PC-9 (cell line): ENCODE results near the gene CALN1. TPM values are rescaled to one million over a fixed set of nuclear protein-coding genes. Genes with fewer than 3 reads are reported as not detected.

Source experiments
- BruUV-seq: library from RNA; stranded (reverse); fragments of 400-500 nt; replicated peaks from 2 replicates; lab custom pipeline; 2021; lab: Mats Ljungman, UMichigan
- CTCF ChIA-PET: fragments of 300-600 bp; sonication (Branson Sonifier 250); formaldehyde crosslinking; loops from one replicate; lab custom pipeline; 2022; ENCODE audit warnings: antibody characterized with exemption; lab: Charles Lee
- POLR2A ChIA-PET: fragments of 300-600 bp; sonication (Branson Sonifier 250); formaldehyde crosslinking; loops from one replicate; lab custom pipeline; 2022; ENCODE audit warnings: antibody characterized with exemption; ENCODE audit not compliant: unreplicated experiment; lab: Charles Lee
- DNase-seq, 2 experiments: peaks; one replicate each; pipeline versions ENCODE4 v3.0.0 to v3.0.0-alpha.2; 2015 to 2022; ENCODE audit warnings: mixed read lengths in 1 of 2
- H2AFZ ChIP-seq: fragments of 200-600 bp; sonication (generic); 2 replicates; pipeline ENCODE4 v1.8.1; 2017; ENCODE audit warnings: antibody characterized with exemption
- H3F3A ChIP-seq: fragments of 200-600 bp; sonication (generic); 2 replicates; pipeline ENCODE4 v1.8.1; 2017; ENCODE audit warnings: antibody characterized with exemption, mild to moderate bottlenecking, low read depth; ENCODE audit not compliant: insufficient read depth
- H3K27ac ChIP-seq: fragments of 200-600 bp; sonication (generic); 2 replicates; pipeline ENCODE4 v1.6.1; 2016; ENCODE audit warnings: mixed run types
- H3K27me3 ChIP-seq: fragments of 200-600 bp; sonication (generic); 2 replicates; pipeline ENCODE4 v1.6.1; 2016; ENCODE audit warnings: low read depth, mixed run types; ENCODE audit not compliant: insufficient read depth
- H3K36me3 ChIP-seq: fragments of 200-600 bp; sonication (generic); 2 replicates; pipeline ENCODE4 v1.6.1; 2016; ENCODE audit warnings: low read depth, mixed run types
- H3K4me1 ChIP-seq: fragments of 200-600 bp; sonication (generic); replicated peaks from 2 replicates; pipeline ENCODE4 v1.6.1; 2016; ENCODE audit warnings: mixed run types; ENCODE audit not compliant: insufficient read depth
- H3K4me2 ChIP-seq: fragments of 200-600 bp; sonication (generic); 2 replicates; pipeline ENCODE4 v1.6.1; 2017; ENCODE audit warnings: mixed run types
- H3K4me3 ChIP-seq: fragments of 200-600 bp; sonication (generic); 2 replicates; pipeline ENCODE4 v1.6.1; 2016; ENCODE audit warnings: mixed run types
- H3K79me2 ChIP-seq: fragments of 200-600 bp; sonication (generic); 2 replicates; pipeline ENCODE4 v1.6.1; 2017; ENCODE audit warnings: low read depth, mixed run types
- H3K9me2 ChIP-seq: fragments of 200-600 bp; sonication (generic); 2 replicates; pipeline ENCODE4 v1.8.1; 2017; ENCODE audit warnings: mild to moderate bottlenecking; ENCODE audit not compliant: insufficient read depth
- H3K9me3 ChIP-seq: fragments of 200-600 bp; sonication (generic); 2 replicates; pipeline ENCODE4 v1.8.1; 2016; ENCODE audit warnings: low read depth; ENCODE audit not compliant: insufficient read depth
- H4K20me1 ChIP-seq: fragments of 200-600 bp; sonication (generic); 2 replicates; pipeline ENCODE4 v1.8.1; 2017; ENCODE audit not compliant: insufficient read depth
- CTCF ChIP-seq: fragments of 200-600 bp; sonication (generic); conservative IDR thresholded peaks from 2 replicates; pipeline ENCODE4 v1.6.1; 2017; ENCODE audit warnings: mixed run types, antibody characterized with exemption, mild to moderate bottlenecking, moderate library complexity
- EZH2 ChIP-seq: fragments of 200-600 bp; sonication (generic); IDR thresholded peaks from 2 replicates; pipeline ENCODE4 v1.8.0; 2017; ENCODE audit warnings: antibody characterized with exemption, low read depth
- intact Hi-C: fragments of 100-400 bp; cut with micrococcal nuclease; formaldehyde crosslinking; loops from one replicate; pipeline ENCODE4 v1.10.0; 2022; ENCODE audit not compliant: unreplicated experiment
- total RNA-seq: library from RNA; stranded (reverse); gene quantifications from 2 replicates; pipeline ENCODE4 v1.2.3, GENCODE V29; 2021

CALN1 gene
- total RNA-seq, 1 experiment from 2014 or later = not detected

GRCh38 chr7:72025381-72025960 is 386.7 kb downstream of the CALN1 start:
- Histone ChIP-seq H3K27me3 (peaks cover 27% of the 10 kb centered on the region; the same call in 1 of the 2 replicates), H2AFZ (no peak overlapping the region), H3K4me2 (no peak overlapping the region), H3K4me1 (no peaks in the 10 kb centered on the region), H3F3A (no peaks in the 10 kb centered on the region), H4K20me1 (no peaks in the 10 kb centered on the region), H3K9me2 (no peaks in the 10 kb centered on the region), H3K4me3 (no peak overlapping the region), H3K79me2 (no peaks in the 10 kb centered on the region), H3K9me3 (no peaks in the 10 kb centered on the region), H3K27ac (no peak overlapping the region), H3K36me3 (no peaks in the 10 kb centered on the region)
- ChIA-PET POLR2A (no interaction called here), CTCF (no interaction called here)
- intact Hi-C loops = no loop called here
- TF ChIP-seq CTCF = no peak
- no peak for TF ChIP-seq EZH2
- no peak for DNase-seq
- no TSS peak for BruUV-seq

GRCh38 chr7:72023926-72024325 is 388.2 kb downstream of the CALN1 start:
- Histone ChIP-seq H4K20me1 (no peaks in the 10 kb centered on the region), H3K4me1 (no peaks in the 10 kb centered on the region), H3K27me3 (peaks cover 20% of the 10 kb centered on the region; the same call in 1 of the 2 replicates), H3K36me3 (no peaks in the 10 kb centered on the region), H3K9me2 (no peaks in the 10 kb centered on the region), H2AFZ (no peak overlapping the region), H3K79me2 (no peaks in the 10 kb centered on the region), H3F3A (no peaks in the 10 kb centered on the region), H3K27ac (no peak overlapping the region), H3K4me2 (no peak overlapping the region), H3K9me3 (no peaks in the 10 kb centered on the region), H3K4me3 (no peak overlapping the region)
- TF ChIP-seq EZH2 (no peak), CTCF (no peak)
- no peak for DNase-seq
- CTCF ChIA-PET = no interaction called here
- intact Hi-C loops = no loop called here
- no TSS peak for BruUV-seq
- POLR2A ChIA-PET = no interaction called here

GRCh38 chr7:72021716-72022115 is 390.4 kb downstream of the CALN1 start:
- H3K4me1 ChIP-seq = no peaks in the 10 kb centered on the region
- no peak for DNase-seq
- no peak overlapping the region for H3K27ac ChIP-seq
- TF ChIP-seq EZH2 (no peak), CTCF (no peak)
- H2AFZ ChIP-seq = no peak overlapping the region
- no peak overlapping the region for H3K4me3 ChIP-seq
- no TSS peak for BruUV-seq
- no peaks in the 10 kb centered on the region for H3K36me3 ChIP-seq
- no peaks in the 10 kb centered on the region for H3K9me3 ChIP-seq
- no peaks in the 10 kb centered on the region for H3K79me2 ChIP-seq
- intact Hi-C loops = no loop called here
- ChIA-PET POLR2A (no interaction called here), CTCF (no interaction called here)
- no peaks in the 10 kb centered on the region for H4K20me1 ChIP-seq
- H3F3A ChIP-seq = no peaks in the 10 kb centered on the region
- peaks cover 31% of the 10 kb centered on the region for H3K27me3 ChIP-seq
- no peaks in the 10 kb centered on the region for H3K9me2 ChIP-seq
- H3K4me2 ChIP-seq = no peak overlapping the region
